ENCODE measurements around the gene TINAGL1.

DNA sequence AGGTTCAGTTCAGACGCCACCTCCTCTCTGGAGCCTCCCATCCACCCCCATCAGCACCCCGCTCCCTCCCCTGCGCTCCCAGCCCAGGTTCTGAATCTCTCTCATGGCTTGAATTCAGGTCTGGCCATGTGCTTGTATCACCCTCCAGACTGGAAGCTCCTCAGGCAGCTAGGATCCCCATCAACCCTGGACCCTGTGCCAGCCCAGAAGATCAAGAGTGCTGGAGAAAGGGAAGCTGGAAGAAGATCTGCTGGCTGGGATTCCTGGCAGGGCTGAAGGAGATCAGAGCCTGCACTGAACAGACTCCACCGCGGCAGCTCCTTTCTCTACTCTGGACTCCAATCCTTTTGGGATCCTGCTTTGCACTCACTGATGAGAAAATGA is 11.7 kb upstream of the TINAGL1 start:
- TF ChIP-seq POLR2A (IDR thresholded peaks at IDR 0.05) (no peak), EP300 (IDR thresholded peaks at IDR 0.05) (no peak)
- TF ChIP-seq, protein P1, sequence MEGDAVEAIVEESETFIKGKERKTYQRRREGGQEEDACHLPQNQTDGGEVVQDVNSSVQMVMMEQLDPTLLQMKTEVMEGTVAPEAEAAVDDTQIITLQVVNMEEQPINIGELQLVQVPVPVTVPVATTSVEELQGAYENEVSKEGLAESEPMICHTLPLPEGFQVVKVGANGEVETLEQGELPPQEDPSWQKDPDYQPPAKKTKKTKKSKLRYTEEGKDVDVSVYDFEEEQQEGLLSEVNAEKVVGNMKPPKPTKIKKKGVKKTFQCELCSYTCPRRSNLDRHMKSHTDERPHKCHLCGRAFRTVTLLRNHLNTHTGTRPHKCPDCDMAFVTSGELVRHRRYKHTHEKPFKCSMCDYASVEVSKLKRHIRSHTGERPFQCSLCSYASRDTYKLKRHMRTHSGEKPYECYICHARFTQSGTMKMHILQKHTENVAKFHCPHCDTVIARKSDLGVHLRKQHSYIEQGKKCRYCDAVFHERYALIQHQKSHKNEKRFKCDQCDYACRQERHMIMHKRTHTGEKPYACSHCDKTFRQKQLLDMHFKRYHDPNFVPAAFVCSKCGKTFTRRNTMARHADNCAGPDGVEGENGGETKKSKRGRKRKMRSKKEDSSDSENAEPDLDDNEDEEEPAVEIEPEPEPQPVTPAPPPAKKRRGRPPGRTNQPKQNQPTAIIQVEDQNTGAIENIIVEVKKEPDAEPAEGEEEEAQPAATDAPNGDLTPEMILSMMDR (IDR thresholded peaks at IDR 0.05): no peak
